ENCODE results near the gene NCK2.

Gene NCK2

DNA sequence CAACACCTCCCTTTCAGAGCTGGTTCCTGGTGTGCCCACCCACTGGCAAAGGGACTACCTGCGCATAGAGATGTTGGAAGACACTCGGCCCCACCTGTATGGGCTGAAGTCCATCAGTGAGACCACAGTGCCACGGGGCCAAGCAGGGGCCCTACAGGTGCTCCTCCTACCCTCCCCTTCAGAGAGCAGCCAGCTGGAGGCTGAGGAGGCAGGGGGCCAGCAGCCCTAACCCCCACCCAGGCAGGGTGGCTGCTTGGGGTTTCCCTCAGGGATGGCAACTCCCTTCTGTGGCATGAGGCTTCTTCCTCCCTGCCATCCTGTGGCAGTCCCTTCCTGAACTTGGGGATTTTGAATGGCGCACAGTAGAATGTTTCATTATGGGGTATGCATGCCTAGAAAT is 125.3 kb downstream of the NCK2 start:
- no peak overlapping the region for H3K27ac ChIP-seq
- ChIA-PET CTCF (no interaction called here), POLR2A (ENCODE audit: low non-redundant PET) (no interaction called here)
- TF ChIP-seq, protein P1, sequence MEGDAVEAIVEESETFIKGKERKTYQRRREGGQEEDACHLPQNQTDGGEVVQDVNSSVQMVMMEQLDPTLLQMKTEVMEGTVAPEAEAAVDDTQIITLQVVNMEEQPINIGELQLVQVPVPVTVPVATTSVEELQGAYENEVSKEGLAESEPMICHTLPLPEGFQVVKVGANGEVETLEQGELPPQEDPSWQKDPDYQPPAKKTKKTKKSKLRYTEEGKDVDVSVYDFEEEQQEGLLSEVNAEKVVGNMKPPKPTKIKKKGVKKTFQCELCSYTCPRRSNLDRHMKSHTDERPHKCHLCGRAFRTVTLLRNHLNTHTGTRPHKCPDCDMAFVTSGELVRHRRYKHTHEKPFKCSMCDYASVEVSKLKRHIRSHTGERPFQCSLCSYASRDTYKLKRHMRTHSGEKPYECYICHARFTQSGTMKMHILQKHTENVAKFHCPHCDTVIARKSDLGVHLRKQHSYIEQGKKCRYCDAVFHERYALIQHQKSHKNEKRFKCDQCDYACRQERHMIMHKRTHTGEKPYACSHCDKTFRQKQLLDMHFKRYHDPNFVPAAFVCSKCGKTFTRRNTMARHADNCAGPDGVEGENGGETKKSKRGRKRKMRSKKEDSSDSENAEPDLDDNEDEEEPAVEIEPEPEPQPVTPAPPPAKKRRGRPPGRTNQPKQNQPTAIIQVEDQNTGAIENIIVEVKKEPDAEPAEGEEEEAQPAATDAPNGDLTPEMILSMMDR (conservative IDR thresholded peaks at IDR 0.05; ENCODE audit: low read depth): no peak
- DNase-seq (ENCODE audit: low spot score): no peak

DNA sequence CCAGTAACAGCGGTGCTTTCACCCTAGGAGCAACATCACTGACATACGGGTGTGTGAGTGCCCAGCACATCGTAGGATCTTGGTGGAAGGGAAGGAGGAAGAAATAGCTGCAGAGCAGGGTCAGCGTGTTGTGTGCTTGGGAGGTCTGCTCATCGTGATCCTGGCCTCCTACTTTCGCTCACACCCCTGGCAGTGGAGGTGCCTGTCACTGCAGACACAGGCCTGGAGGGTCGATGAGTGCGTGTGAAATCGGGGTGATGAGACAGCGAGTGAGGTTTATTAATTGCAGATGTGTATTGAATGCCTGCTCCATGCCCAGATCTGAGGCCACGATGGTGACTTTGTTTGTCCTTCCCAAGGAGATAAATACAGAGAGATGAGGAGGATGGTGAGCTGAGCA is 126.1 kb downstream of the NCK2 start:
- TF ChIP-seq, protein P1 (conservative IDR thresholded peaks at IDR 0.05; ENCODE audit: low read depth): no peak

GRCh38 chr2:105872142-105872728 is 127.5 kb downstream of the NCK2 start:
- no peak for DNase-seq (ENCODE audit: low spot score)
- ChIA-PET POLR2A (ENCODE audit: low non-redundant PET) (no interaction called here), CTCF (no interaction called here)
- H3K27ac ChIP-seq: no peak overlapping the region
- TF ChIP-seq, protein P1 (conservative IDR thresholded peaks at IDR 0.05; ENCODE audit: low read depth): no peak

More for the DNA sequence above, 126.1 kb downstream of the NCK2 start:
- DNase-seq (ENCODE audit: low spot score): no peak
- POLR2A ChIA-PET (ENCODE audit: low non-redundant PET): no interaction called here
- no peak overlapping the region for H3K27ac ChIP-seq
- CTCF ChIA-PET: no interaction called here

DNA sequence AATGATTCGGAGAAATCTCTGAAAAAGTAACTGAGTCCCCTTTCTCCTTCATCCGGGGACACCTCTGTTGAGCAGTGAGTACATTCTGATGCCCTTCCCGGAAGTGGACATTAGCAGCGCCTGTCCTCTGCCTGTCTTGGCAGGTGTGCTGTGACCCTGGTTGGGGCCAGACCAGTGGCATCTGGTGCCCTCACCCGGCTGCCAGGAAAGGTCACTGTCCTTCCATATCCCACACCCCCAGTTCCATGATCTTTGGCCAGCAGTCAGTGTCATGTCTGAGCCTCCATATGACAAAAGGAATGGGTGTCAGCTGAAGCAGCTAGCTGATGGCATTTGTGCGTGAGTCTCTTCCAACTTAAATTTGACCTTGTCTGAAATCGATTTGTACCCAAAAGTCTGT is 128.1 kb downstream of the NCK2 start:
- no peak for DNase-seq (ENCODE audit: low spot score)
- ChIA-PET CTCF (no interaction called here), POLR2A (ENCODE audit: low non-redundant PET) (no interaction called here)
- TF ChIP-seq, protein P1 (conservative IDR thresholded peaks at IDR 0.05; ENCODE audit: low read depth): no peak
- no peak overlapping the region for H3K27ac ChIP-seq

GRCh38 chr2:105873281-105873680 is 128.6 kb downstream of the NCK2 start:
- CTCF ChIA-PET: no interaction called here
- POLR2A ChIA-PET (ENCODE audit: low non-redundant PET): no interaction called here
- TF ChIP-seq, protein P1 (conservative IDR thresholded peaks at IDR 0.05; ENCODE audit: low read depth): no peak
- H3K27ac ChIP-seq: peak overlapping the region; percentile 34; the same call in 1 of the 2 replicates
- DNase-seq (ENCODE audit: low spot score): no peak

GRCh38 chr2:105873721-105874120 is 129.0 kb downstream of the NCK2 start:
- TF ChIP-seq, protein P1 (conservative IDR thresholded peaks at IDR 0.05; ENCODE audit: low read depth): no peak
- peak overlapping the region; percentile 34 for H3K27ac ChIP-seq
- POLR2A ChIA-PET (ENCODE audit: low non-redundant PET): no interaction called here
- CTCF ChIA-PET: no interaction called here
- DNase-seq (ENCODE audit: low spot score): peak; percentile 55

- POLR2A ChIA-PET (ENCODE audit: low non-redundant PET): no interaction called here
- TF ChIP-seq, protein P1 (conservative IDR thresholded peaks at IDR 0.05; ENCODE audit: low read depth): no peak
- H3K27ac ChIP-seq: no peak overlapping the region
- no peak for DNase-seq (ENCODE audit: low spot score)
- CTCF ChIA-PET: no interaction called here
Measured at GRCh38 chr2:105874466-105874865, 129.8 kb downstream of the NCK2 start.
